ENCODE measurements around the gene GPC6.

GRCh38 chr13:94324767-94325540, 1098.3 kb downstream of the GPC6 start:
- TF ChIP-seq EZH2 (IDR thresholded peaks at IDR 0.05; ENCODE audit: insufficient read depth, low read length) (no peak), CTCF (IDR thresholded peaks at IDR 0.05; ENCODE audit: insufficient read depth, low read depth, low read length) (no peak)

All from astrocyte (in vitro differentiated cells and primary cell).